Measurements from ENCODE around the gene RNF212. TPM values are rescaled to one million over a fixed set of nuclear protein-coding genes. Genes with fewer than 3 reads are reported as not detected.
"Not testable (repeated sequence)": the region's sequence is repeated elsewhere in the genome, so short reads cannot be mapped to it uniquely, and the experiment has no call there.

The RNF212 gene
- total RNA-seq, 2 experiments from 2014 or later = 3.2 to 3.5 TPM

DNA sequence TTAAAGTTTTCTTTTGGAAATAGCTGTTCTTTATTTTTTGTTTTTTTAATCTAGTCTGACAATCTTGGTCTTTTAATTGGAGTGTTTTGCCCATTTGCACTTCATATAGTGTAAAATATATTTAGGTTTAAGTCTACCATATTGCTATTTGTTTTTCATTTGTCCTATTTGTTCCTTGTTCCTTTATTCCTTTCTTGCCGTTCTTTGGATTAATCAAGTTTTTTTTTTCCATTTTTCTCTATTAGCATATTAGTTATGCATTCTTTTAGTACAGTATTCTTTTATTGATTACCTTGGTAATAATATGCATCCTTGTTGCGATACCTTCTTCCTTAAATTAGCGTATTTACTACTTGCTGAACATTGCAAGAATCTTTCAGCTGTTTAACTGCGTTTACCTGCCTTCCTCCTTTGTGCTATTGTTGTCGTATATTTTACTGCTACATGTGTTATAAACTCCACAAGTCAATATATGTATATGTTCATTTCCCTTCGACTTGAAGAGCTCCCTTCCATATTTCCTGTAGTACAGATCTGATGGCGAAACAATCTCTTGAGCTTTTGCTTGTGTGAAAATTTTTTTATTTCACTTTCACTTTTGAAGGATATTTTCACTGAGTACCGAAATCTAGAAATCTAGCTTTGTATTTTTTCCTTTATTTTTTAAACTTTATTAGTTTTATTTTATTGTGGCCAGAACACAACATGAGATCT, 23.9 kb upstream of the RNF212 start:
- Mint-ChIP-seq H3K4me1 (peaks cover 25% of the 10 kb centered on the region), H3K4me3 (peak overlapping the region; percentile 64), H3K36me3 (ENCODE audit: low read depth) (peaks cover 7% of the 10 kb centered on the region), H3K27ac (peak overlapping the region; percentile 85), H3K27me3 (peaks cover 22% of the 10 kb centered on the region), H3K9me3 (no peaks in the 10 kb centered on the region)
- ChIA-PET POLR2A (no interaction called here), CTCF (interaction anchor here (1.0 to 1.1 kb wide), 2 partner anchors 10 to 16 kb away, joined by 3 to 4 read pairs; no protein-coding TSS in a partner anchor)
- no peak for DNase-seq

DNA sequence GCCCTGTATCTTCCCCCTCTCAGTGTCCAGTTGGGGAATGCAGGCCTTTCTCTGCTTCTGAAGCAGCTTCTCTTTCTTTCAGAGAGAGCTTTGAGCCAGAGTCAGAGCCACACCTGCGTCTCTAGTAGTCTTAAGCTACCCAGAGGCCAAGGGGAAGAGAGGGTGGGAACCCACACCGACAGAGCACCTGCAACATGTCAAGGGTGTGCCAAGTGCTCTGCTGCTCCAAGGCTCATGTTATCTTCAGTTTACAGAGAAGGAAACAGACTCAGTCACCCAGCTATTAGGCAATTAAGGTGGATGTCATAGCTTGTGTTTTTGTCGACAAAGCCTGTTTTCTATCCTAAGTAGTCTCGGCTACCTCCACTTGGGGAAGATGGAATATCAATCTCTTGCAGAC, 22.7 kb upstream of the RNF212 start:
- Mint-ChIP-seq H3K4me3 (no peak overlapping the region), H3K9me3 (no peaks in the 10 kb centered on the region), H3K27ac (peak overlapping the region; percentile 48), H3K36me3 (ENCODE audit: low read depth) (peaks cover 7% of the 10 kb centered on the region), H3K27me3 (peaks cover 13% of the 10 kb centered on the region), H3K4me1 (peaks cover 25% of the 10 kb centered on the region)
- CTCF ChIA-PET = interaction anchor here (0.7 to 1.2 kb wide), 2 partner anchors 17 to 220 kb away, joined by 3 to 4 read pairs; no protein-coding TSS in a partner anchor
- DNase-seq = no peak
- POLR2A ChIA-PET = no interaction called here

DNA sequence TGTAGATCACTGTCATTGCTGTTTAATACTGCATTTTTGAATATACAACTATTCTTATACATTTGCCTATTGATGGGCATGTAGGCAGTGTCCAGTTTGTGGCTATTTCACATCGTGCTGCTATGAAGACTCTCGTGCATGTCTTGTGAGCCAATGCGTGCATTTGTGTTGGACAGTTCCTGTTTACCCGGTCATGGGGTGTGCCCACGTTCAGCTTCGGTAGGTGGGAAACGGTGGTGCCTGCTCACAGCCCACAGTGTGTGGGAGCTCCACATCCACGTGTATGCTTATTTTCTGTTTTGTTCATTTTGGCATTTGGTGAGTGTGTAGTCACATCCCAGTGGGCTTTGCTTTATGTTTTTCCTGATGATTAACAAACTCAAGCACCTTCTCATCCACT, 19.7 kb upstream of the RNF212 start:
- Mint-ChIP-seq H3K27ac (no peak overlapping the region), H3K36me3 (ENCODE audit: low read depth) (peaks cover 1% of the 10 kb centered on the region), H3K4me3 (no peak overlapping the region), H3K4me1 (peaks cover 25% of the 10 kb centered on the region), H3K9me3 (no peaks in the 10 kb centered on the region), H3K27me3 (peaks cover 15% of the 10 kb centered on the region)
- DNase-seq = no peak
- ChIA-PET POLR2A (no interaction called here), CTCF (no interaction called here)

DNA sequence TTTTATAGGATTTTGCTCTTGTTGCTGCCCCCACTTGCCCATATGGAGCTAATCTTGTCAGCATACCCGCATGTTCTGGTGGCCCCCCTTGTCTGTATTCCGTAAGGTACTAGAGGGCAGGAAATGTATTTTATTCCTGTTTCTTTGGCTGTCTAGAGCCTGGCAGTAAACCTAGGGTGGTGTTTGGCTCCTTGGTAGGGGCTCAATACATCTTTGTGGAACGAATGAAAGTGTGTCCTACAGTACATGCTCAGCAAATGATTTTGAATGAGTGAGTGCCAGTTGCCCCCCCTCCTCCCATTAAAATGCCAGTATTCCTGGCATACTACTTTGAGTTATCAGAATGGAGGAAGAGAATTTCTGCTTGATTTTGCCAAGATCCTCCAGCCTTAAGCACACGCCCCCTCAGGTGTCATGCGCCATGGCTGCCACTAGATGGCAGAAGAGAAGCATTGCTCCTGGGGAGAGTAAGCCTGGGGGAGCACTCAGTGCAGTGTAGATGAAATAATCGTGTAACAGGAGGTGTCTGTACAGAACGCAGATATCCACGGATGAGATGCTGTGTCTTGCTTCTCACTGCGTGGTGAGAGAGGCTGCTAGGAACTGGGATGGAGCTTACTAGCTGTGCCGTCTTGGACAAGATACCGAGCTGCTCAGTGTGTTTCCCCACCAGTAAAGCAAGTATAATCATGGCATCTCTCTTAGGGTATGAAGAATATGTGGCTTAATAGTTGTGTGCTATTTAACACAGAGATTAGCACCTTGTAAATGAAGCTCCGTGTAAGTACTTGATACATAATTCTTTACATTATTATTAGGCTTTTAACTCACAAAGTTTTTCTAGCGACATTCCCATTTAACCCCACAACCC, 17.2 kb upstream of the RNF212 start:
- ChIA-PET POLR2A (no interaction called here), CTCF (interaction anchor here (0.6 to 1.5 kb wide), 20 partner anchors 8 to 386 kb away, joined by 3 to 4 read pairs (median 3); partner anchors contain the start of gene UVSSA)
- Mint-ChIP-seq H3K27me3 (peaks cover 23% of the 10 kb centered on the region), H3K4me3 (no peak overlapping the region), H3K4me1 (peaks cover 4% of the 10 kb centered on the region), H3K9me3 (no peaks in the 10 kb centered on the region), H3K36me3 (ENCODE audit: low read depth) (no peaks in the 10 kb centered on the region), H3K27ac (peak overlapping the region; percentile 43)
- peak; percentile 83 for DNase-seq

DNA sequence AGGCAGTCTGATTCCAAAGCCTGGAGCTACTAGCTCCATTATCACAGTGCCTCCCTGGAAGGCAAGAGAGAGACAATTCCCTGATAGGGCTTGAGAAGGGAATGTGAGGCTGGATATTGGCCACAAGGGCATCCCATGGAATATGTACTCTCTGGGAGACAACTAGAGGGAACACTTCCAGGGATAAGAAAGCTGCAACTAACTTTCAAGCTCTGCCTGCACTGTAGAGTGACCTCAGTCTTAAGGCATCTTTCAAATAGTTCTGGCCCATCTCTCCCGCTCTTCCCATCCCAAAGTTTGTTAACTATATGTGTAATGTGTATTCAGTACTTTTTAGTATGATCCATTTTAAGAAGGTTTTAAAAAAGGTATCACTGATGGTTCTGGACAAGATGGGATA, 13.1 kb upstream of the RNF212 start:
- H3K27ac Mint-ChIP-seq = no peak overlapping the region
- H3K9me3 Mint-ChIP-seq = no peaks in the 10 kb centered on the region
- POLR2A ChIA-PET = no interaction called here
- H3K27me3 Mint-ChIP-seq = peaks cover 33% of the 10 kb centered on the region
- H3K4me1 Mint-ChIP-seq = peaks cover 4% of the 10 kb centered on the region
- no peaks in the 10 kb centered on the region for H3K36me3 Mint-ChIP-seq (ENCODE audit: low read depth)
- DNase-seq = no peak
- H3K4me3 Mint-ChIP-seq = no peak overlapping the region
- CTCF ChIA-PET = interaction anchor here (0.6 kb wide), 1 partner anchor 228 kb away, joined by 3 read pairs; no protein-coding TSS in a partner anchor

DNA sequence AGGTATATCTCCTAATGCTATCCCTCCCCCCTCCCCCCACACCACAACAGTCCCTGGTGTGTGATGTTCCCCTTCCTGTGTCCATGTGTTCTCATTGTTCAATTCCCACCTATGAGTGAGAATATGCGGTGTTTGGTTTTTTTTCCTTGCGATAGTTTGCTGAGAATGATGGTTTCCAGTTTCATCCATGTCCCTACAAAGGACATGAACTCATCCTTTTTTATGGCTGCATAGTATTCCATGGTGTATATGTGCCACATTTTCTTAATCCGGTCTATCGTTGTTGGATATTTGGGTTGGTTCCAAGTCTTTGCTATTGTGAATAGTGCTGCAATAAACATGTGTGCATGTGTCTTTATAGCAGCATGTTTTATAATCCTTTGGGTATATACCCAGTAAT, 12.1 kb upstream of the RNF212 start:
- POLR2A ChIA-PET; DNase-seq; H3K4me3 Mint-ChIP-seq; H3K9me3 Mint-ChIP-seq; CTCF ChIA-PET; H3K4me1 Mint-ChIP-seq; H3K36me3 Mint-ChIP-seq (ENCODE audit: low read depth); H3K27ac Mint-ChIP-seq: not testable (repeated sequence)
- peaks cover 36% of the 10 kb centered on the region for H3K27me3 Mint-ChIP-seq

DNA sequence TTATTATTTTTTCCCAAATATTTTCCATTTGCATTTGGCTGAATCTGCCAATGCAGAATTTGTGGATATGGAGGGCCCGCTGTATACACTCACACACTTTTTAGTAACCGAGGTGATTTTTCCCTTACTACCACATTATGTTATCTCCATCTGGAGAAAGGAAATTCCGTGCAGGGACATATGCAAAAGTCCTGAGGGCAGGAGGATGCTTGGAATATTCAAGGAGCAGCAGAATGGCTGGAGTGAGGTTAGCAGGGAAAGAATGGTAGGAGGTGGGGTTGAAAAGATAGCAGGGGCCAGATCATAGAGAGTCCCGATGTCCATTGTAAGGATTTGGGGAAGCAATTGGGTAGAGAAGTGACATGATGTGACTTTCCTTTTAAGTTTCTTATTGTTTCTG, 11.5 kb upstream of the RNF212 start:
- CTCF ChIA-PET = no interaction called here
- H3K27me3 Mint-ChIP-seq = peaks cover 35% of the 10 kb centered on the region
- POLR2A ChIA-PET = no interaction called here
- no peaks in the 10 kb centered on the region for H3K9me3 Mint-ChIP-seq
- no peak overlapping the region for H3K4me3 Mint-ChIP-seq
- no peak overlapping the region for H3K27ac Mint-ChIP-seq
- no peaks in the 10 kb centered on the region for H3K36me3 Mint-ChIP-seq (ENCODE audit: low read depth)
- H3K4me1 Mint-ChIP-seq = no peaks in the 10 kb centered on the region
- no peak for DNase-seq

DNA sequence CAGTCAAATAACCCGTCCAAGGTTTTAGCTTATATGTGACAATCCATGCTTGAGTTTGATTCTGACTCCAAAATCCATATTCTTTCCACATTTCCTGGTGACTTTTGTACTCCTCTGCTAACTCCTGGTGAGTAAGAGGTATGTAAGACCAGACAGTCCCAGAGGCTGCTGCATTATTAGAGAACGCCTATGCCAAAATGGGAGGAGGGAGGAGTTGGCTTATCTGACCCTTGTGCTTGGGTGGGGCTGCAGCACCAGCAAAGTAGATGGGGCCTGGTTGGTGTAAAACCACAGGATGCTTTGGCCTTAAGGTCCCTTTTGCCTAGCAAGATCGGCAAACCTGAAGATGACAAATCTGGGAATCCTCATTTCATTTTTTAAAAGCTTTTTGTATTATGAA, 9.1 kb upstream of the RNF212 start:
- Mint-ChIP-seq H3K9me3 (no peaks in the 10 kb centered on the region), H3K36me3 (ENCODE audit: low read depth) (no peaks in the 10 kb centered on the region), H3K4me3 (no peak overlapping the region), H3K27me3 (peaks cover 26% of the 10 kb centered on the region), H3K27ac (no peak overlapping the region), H3K4me1 (no peaks in the 10 kb centered on the region)
- CTCF ChIA-PET = interaction anchor here (1.7 to 2.1 kb wide), 2 partner anchors 8 to 234 kb away, joined by 4 to 6 read pairs; no protein-coding TSS in a partner anchor
- POLR2A ChIA-PET = no interaction called here
- no peak for DNase-seq

DNA sequence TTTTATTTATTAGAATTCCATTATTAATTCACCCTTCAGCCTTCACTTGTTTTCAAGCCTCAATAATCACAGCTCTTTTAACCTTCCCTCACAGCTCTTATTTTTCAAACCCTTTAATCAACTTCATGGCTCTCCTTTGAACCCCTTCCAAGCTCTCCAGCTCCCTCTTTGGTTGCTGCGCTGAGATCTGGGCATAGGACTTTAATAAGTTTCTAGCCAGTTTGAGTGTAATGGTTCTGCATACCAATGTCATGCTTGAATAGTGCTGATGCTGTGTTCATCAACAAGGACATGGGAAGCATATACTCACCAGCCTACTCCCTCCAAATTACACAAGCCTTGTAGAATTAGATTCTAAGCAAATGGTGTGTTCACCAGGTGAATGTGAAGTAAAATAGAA, 3.5 kb upstream of the RNF212 start:
- no peaks in the 10 kb centered on the region for H3K9me3 Mint-ChIP-seq
- H3K27ac Mint-ChIP-seq = no peak overlapping the region
- DNase-seq = no peak
- H3K36me3 Mint-ChIP-seq (ENCODE audit: low read depth) = no peaks in the 10 kb centered on the region
- POLR2A ChIA-PET = no interaction called here
- peaks cover 23% of the 10 kb centered on the region for H3K27me3 Mint-ChIP-seq
- CTCF ChIA-PET = interaction anchor here (1.0 to 1.3 kb wide), 2 partner anchors 14 to 54 kb away, joined by 3 read pairs; no protein-coding TSS in a partner anchor
- no peaks in the 10 kb centered on the region for H3K4me1 Mint-ChIP-seq
- H3K4me3 Mint-ChIP-seq = no peak overlapping the region

DNA sequence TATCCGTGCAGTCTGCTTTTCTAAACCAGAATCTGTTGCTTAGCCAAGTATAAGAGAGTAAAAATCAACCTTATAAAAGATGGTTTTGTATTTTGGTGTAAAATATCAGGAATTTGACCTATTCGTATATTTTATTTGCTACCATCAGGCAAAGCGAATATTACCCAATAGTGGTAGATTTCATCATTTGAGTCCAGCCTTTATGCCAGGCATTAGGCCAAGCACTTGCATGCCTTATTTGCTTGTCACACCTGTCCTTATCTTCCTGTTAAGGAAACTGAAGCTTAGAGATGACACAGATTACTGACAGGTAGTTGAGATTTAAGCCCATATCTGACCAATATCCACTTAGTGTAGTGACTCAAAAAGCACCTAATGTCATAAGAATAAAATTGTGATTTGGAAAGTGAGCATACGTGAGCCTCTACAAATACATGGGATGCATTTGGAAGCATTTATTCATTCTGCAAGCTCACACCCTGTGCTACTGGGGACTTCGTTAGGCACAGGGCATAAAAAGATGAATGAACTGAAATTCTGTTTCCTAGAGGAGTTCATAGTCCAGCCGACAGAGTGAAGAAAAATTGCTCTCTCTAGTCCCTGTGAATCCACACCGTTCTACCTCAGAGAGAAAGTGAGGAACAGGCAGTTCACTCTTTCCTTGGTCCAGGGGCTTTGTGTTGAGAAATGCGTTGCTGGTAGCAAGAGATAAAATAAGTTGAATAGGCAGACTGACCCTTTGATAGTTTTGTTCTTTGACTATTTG, 2.3 kb upstream of the RNF212 start:
- ChIA-PET POLR2A (no interaction called here), CTCF (interaction anchor here (1.3 kb wide), 1 partner anchor 53 kb away, joined by 3 read pairs; no protein-coding TSS in a partner anchor)
- H3K9me3 Mint-ChIP-seq = no peaks in the 10 kb centered on the region
- peaks cover 20% of the 10 kb centered on the region for H3K27me3 Mint-ChIP-seq
- no peak overlapping the region for H3K4me3 Mint-ChIP-seq
- H3K4me1 Mint-ChIP-seq = no peaks in the 10 kb centered on the region
- DNase-seq = no peak
- H3K36me3 Mint-ChIP-seq (ENCODE audit: low read depth) = no peaks in the 10 kb centered on the region
- H3K27ac Mint-ChIP-seq = no peak overlapping the region

DNA sequence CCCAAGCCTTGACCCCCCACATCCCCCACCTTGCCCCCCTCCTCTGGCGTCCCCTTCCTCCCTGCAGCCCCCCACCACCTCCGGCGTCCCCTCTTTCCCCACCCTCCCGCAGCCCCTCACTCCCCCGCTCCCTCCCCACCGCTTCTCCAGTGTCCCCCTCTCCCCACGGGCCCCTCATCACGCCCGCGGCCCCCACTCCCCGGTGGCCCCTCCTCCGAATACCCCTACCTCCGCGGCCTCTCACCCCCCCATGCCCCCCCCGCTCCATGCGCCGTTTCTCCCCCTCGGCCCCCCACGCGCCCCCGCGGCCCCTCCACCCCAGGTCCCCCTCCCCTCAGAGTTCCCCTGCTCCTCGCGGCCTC, 562 bp downstream of the RNF212 start:
- H3K4me3 Mint-ChIP-seq = no peak overlapping the region
- H3K27ac Mint-ChIP-seq = no peak overlapping the region
- no peaks in the 10 kb centered on the region for H3K9me3 Mint-ChIP-seq
- CTCF ChIA-PET = no interaction called here
- peaks cover 24% of the 10 kb centered on the region for H3K27me3 Mint-ChIP-seq
- no peaks in the 10 kb centered on the region for H3K4me1 Mint-ChIP-seq
- DNase-seq = no peak
- H3K36me3 Mint-ChIP-seq (ENCODE audit: low read depth) = no peaks in the 10 kb centered on the region
- POLR2A ChIA-PET = no interaction called here

DNA sequence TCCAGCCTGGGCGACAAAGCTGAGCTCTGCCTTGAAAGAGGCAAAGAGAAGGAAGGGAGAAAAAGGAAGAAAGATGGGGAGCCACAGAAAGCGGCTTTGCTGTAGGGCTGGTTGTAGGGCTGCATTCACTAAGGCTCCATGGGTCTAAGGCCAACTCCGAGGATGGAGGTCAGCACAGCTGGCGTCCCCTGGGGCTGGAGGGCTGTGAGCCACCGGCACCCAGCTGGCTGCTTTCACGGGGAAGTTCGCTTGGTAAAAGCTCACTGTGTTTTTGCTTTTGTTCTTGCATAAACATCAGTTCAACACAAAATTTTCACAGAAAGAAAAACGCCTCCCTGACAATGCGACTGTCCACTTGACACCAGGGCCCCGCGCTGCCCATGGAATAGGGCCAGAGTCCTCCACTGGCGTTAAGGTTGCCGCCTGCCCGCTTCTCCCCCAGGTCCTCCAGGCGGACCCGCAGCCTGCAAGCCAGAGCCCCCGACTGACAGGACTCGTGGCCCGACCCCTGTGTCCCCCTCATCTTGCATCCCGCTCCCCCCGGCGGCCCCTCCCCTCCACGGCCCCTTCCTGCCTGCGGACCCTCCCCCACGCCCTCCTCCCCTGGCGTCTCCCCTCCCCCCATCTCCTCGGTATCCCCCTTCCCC, 1.1 kb downstream of the RNF212 start:
- Mint-ChIP-seq H3K9me3 (no peaks in the 10 kb centered on the region), H3K27ac (peak overlapping the region; percentile 28), H3K4me3 (no peak overlapping the region), H3K27me3 (peaks cover 19% of the 10 kb centered on the region), H3K36me3 (ENCODE audit: low read depth) (no peaks in the 10 kb centered on the region), H3K4me1 (no peaks in the 10 kb centered on the region)
- DNase-seq = no peak
- POLR2A ChIA-PET = no interaction called here
- CTCF ChIA-PET = no interaction called here

All from activated CD4-positive, alpha-beta T cell treated with anti-CD3 and anti-CD28 coated beads, Interleukin-2, amount 10 ng/mL, durations not matched to agents 7 days and 5 days (primary cell).